Stimulated activated CD4-positive, alpha-beta T cell treated with anti-CD3 and anti-CD28 coated beads, Interleukin-12 subunit alpha, Interleukin-12 subunit beta, amount 100 ng/mL, for 24 hours (primary cell): Measurements from ENCODE around the gene ABCA4.
"Not testable (repeated sequence)": the region's sequence is repeated elsewhere in the genome, so short reads cannot be mapped to it uniquely, and the experiment has no call there.

Source experiments
- DNase-seq, 2 experiments: peaks; one replicate each; pipeline ENCODE4 v3.0.0-alpha.2; 2020; ENCODE audit warnings: low read depth in 2 of 2

ABCA4 gene

DNA sequence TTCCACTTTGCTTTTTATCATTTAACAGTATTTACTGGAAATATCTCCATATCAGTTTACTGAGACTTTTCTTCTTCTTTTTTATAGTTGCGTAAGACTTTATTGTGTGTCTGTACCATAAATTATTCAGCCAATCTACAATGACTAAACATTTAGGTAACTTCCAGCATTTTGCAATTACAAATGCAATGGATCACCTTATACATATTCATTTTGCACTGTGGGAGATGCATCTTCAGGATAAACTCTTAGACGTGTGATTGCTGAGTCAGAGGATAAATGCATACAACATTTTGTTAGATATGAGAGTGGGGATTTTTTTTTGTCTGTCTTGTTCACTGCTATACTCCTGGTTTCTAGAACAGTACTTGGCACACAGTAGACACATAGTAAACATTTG lies 116.0 kb downstream of the ABCA4 start:
- DNase-seq: no peak

- DNase-seq: no peak
These were observed 118.7 kb downstream of the ABCA4 start for GRCh38 chr1:94002046-94002787.

- no peak for DNase-seq
These were observed 119.4 kb downstream of the ABCA4 start for GRCh38 chr1:94001397-94002045.

GRCh38 chr1:94000510-94001282 lies 120.3 kb downstream of the ABCA4 start:
- no peak for DNase-seq

DNA sequence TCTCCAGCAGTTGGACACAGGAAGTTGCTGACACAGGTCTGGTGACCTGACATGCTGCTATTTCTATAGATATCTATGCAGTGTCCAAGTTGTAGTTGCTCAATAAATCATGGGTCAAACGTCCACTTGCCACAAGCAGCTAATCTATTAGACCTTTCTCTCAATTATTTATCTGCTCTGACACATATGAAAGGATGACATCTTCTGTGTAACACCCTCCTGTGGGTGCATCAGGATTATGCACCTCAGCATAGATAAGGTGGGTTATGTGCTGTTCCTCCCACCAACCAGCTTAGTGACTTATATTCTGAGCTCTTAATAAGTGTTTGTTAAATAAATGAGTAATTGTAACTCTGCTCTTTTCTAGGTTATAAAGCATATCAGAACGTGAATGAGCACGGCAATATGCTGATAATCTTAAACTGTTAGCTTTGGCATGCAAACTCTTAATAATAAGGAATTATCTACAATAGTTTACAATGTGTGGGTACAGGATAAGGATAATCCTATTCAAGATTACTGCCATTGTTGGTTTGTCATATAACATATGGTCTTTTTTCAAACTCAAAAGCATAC lies 121.0 kb downstream of the ABCA4 start:
- no peak for DNase-seq

GRCh38 chr1:93998532-93998931 lies 122.4 kb downstream of the ABCA4 start:
- DNase-seq: not testable (repeated sequence)

GRCh38 chr1:93997756-93998155 lies 123.2 kb downstream of the ABCA4 start:
- no peak for DNase-seq

DNA sequence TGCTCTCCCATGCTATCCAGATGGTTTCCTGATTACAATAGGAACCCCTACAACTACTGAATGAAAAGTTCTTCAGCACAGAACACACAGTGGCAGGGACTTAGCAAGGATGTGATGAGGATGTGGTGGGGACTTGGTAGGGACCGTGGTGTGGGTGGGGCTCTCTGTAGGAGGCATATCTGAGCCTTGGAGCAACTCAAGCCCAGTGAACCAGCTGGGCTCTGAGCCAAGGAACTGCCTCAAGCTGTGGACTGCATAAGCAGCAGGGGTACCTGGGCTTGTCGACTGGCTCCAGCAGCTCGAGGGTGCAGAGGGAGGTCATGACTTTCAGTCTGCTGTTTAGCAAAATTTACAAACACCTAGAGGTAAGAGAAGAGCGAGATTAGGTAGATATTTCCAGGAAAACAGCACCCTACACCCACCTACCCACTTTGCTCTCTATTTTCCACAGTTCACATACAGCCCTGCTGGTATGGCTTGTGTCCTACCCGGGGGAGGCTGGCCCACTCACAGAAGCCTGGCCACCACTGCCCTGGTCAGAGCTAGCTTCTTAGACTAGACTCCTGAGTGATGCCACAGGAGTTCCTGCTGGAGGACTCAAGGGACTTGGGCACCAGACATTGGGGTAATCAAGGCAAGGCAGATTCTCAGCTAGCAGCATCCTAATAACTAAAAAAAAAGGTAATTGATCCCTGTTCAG lies 125.0 kb downstream of the ABCA4 start:
- no peak for DNase-seq

DNA sequence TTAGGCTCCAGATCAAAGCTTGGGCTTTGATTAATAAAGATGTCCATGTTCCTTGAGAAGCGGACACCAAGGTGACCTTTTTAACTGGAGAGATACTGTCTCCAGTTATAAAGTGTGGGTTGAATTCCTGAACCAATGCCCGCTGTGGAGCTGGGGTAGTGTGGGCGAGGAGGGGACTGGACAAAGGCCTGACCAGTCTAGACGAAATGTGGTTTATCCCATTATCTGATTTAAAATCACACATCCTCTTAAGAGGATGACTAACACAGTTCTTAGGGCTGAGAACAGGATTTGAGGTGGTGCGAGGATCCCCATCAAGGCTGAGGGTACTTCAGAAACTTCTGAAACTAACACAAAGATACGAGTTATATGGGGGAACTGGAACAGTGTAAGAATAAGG lies 127.2 kb downstream of the ABCA4 start:
- DNase-seq: no peak

DNA sequence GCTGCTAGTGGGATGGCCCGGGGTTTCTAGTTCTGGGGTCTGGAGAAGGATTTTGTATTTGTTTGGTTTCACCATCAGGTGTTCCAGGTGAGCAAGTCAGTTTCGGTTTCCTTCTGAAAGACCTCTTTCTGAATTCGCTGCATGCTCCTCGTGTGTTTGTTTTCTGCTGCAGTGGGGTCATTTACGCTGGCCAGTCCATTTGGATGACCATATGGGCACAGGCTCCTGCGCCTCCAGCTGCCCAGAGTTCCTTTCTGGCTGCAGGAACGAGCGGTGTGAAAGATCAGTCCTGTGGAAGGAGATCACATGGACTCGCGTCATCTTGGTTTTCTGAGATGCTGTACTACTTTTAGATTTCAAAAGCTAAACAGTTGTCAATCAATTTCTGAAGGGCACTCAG lies 128.0 kb downstream of the ABCA4 start:
- DNase-seq: no peak

GRCh38 chr1:93992190-93992589 lies 128.8 kb downstream of the ABCA4 start:
- DNase-seq: no peak

DNA sequence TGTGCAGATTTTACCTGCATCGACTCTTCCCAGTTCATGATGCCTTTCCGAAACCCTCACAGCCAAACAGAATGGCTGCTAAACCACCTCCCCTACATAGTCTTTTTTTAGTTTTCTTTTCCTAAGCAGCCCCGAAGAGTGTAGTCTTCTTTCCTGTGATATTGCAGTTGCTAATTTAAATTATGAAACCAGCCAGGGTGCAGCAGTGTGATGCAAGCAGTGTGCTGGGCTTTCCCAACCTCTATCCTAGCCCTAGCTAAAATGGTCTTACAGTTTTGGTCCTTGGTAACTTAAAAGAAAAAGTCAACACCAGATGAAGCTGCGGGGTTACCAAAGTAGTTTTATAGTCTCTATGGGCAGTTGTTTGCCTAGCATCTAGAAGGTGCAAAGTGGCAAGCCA lies 129.7 kb downstream of the ABCA4 start:
- DNase-seq: no peak

DNA sequence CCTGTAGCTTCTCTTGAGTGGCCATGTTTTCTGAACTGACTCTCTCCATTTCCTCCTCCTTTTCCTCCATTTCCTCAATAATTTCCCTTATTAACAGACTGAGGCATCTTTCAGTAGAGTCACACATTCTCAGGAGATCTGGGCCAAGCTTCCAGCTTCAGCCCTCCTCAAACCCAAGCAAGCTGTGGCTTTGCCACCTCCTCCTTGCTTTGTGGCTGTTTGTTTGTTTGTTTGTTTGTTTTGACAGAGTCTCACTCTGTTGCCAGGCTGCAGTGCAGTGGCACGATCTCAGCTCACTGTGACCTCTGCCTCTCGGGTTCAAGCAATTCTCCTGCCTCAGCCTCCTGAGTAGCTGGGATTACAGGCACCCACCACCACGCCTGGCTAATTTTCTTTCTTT lies 130.5 kb downstream of the ABCA4 start:
- DNase-seq: not testable (repeated sequence)

GRCh38 chr1:93990010-93990409 lies 130.9 kb downstream of the ABCA4 start:
- no peak for DNase-seq

- DNase-seq: no peak
These were observed 131.3 kb downstream of the ABCA4 start for GRCh38 chr1:93989601-93990000.

GRCh38 chr1:93988634-93989350 lies 132.2 kb downstream of the ABCA4 start:
- no peak for DNase-seq

- no peak for DNase-seq
These were observed 139.7 kb downstream of the ABCA4 start for GRCh38 chr1:93981274-93981667.

DNA sequence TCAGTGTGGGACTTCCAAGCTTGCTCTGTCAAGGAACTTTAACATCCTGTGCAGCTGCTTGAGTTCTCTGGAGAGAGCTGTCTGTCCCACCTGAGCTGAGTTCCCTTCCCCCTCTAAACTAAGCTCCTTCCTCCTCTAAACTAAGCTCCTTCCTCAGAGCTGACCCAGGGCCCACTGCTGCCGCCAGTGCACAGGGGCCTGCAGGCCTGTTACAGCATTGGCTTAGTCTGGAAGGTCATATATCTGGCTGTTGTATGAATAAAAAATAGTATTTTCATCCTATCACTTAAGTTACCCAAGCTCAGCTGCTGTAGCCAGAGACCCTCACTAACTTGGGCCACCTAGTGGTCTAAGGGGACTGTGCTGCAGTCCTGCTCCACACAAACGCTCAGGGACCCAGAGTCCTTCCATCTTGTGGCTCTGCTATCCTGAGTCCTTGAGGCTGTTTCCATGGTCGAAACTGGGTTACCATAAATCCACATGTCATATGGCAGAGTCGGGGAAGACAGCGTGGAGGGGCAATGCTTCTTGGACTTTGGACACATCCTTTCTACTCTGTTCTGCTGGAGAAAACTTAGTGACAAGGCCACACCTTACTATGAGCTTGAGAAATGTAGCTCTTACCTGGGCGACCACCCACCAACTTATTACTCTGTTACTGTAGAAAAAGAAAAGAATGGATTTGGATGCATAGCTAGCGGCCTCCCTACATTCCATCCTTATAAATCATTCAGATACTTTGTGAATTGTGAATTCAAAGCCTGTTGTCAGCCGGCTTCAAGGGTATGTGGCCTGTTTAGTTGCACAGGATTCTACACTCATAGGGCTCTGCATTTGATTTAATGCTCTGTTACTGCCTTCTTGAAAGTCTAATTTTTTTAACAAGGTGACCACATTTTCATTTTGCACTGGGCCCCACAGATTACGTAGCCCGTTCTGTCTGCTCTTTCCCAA lies 140.4 kb downstream of the ABCA4 start:
- DNase-seq: no peak

GRCh38 chr1:93979718-93980319 lies 141.1 kb downstream of the ABCA4 start:
- DNase-seq: no peak
